H4 (cell line): ENCODE measurements around the gene CYTIP. TPM values are rescaled to one million over a fixed set of nuclear protein-coding genes. Genes with fewer than 3 reads are reported as not detected.

ENCODE experiments used
- DNase-seq: peaks from one replicate; pipeline ENCODE4 v3.0.0-alpha.2; 2015; ENCODE audit warnings: low spot score
- total RNA-seq: library from RNA; depleted of rRNA; stranded (reverse); fragments of >200 nt; shearing (Covaris generic); gene quantifications from 2 replicates; pipeline ENCODE4 v1.2.3, GENCODE V29; 2014

CYTIP gene
- total RNA-seq, 1 experiment from 2014 or later: 0.06 TPM

- no peak for DNase-seq
Observed at GRCh38 chr2:157463002-157463401, 19.1 kb upstream of the CYTIP start.

GRCh38 chr2:157460897-157461296, 17.0 kb upstream of the CYTIP start:
- DNase-seq: no peak

GRCh38 chr2:157460384-157460837, 16.5 kb upstream of the CYTIP start:
- peak; percentile 21 for DNase-seq

GRCh38 chr2:157459486-157459885, 15.6 kb upstream of the CYTIP start:
- no peak for DNase-seq

- no peak for DNase-seq
Observed at GRCh38 chr2:157447741-157448140, 3.9 kb upstream of the CYTIP start.

- no peak for DNase-seq
Observed at GRCh38 chr2:157447031-157447430, 3.1 kb upstream of the CYTIP start.

GRCh38 chr2:157444641-157445040, 752 bp upstream of the CYTIP start:
- DNase-seq: no peak

- DNase-seq: no peak
Observed at GRCh38 chr2:157443090-157443489, 799 bp downstream of the CYTIP start.

- DNase-seq: no peak
Observed at GRCh38 chr2:157442636-157443035, 1.3 kb downstream of the CYTIP start.

- DNase-seq: no peak
Observed at GRCh38 chr2:157442191-157442590, 1.7 kb downstream of the CYTIP start.

- DNase-seq: no peak
Observed at GRCh38 chr2:157441072-157441454, 2.8 kb downstream of the CYTIP start.

GRCh38 chr2:157440404-157441071, 3.4 kb downstream of the CYTIP start:
- no peak for DNase-seq

- DNase-seq: no peak
Observed at GRCh38 chr2:157439824-157440186, 4.1 kb downstream of the CYTIP start.

- no peak for DNase-seq
Observed at GRCh38 chr2:157438863-157439823, 4.7 kb downstream of the CYTIP start.

- no peak for DNase-seq
Observed at GRCh38 chr2:157433394-157433793, 10.5 kb downstream of the CYTIP start.

- DNase-seq: no peak
Observed at GRCh38 chr2:157432475-157433106, 11.3 kb downstream of the CYTIP start.

GRCh38 chr2:157431176-157431575, 12.7 kb downstream of the CYTIP start:
- DNase-seq: no peak

- DNase-seq: no peak
Observed at GRCh38 chr2:157428500-157429175, 15.3 kb downstream of the CYTIP start.

- no peak for DNase-seq
Observed at GRCh38 chr2:157427922-157428303, 16.0 kb downstream of the CYTIP start.

GRCh38 chr2:157427003-157427921, 16.6 kb downstream of the CYTIP start:
- no peak for DNase-seq

GRCh38 chr2:157426477-157426994, 17.4 kb downstream of the CYTIP start:
- no peak for DNase-seq
